IPS-11a (cell line): ENCODE results near the gene C15orf62.

Experiments used
- H3K4me3 ChIP-seq: one replicate; pipeline ENCODE4 v1.5.1; 2013; ENCODE audit warnings: low read depth, low read length, control low read depth

Gene C15orf62, protein sequence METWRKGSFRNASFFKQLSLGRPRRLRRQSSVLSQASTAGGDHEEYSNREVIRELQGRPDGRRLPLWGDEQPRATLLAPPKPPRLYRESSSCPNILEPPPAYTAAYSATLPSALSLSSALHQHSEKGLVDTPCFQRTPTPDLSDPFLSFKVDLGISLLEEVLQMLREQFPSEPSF

DNA sequence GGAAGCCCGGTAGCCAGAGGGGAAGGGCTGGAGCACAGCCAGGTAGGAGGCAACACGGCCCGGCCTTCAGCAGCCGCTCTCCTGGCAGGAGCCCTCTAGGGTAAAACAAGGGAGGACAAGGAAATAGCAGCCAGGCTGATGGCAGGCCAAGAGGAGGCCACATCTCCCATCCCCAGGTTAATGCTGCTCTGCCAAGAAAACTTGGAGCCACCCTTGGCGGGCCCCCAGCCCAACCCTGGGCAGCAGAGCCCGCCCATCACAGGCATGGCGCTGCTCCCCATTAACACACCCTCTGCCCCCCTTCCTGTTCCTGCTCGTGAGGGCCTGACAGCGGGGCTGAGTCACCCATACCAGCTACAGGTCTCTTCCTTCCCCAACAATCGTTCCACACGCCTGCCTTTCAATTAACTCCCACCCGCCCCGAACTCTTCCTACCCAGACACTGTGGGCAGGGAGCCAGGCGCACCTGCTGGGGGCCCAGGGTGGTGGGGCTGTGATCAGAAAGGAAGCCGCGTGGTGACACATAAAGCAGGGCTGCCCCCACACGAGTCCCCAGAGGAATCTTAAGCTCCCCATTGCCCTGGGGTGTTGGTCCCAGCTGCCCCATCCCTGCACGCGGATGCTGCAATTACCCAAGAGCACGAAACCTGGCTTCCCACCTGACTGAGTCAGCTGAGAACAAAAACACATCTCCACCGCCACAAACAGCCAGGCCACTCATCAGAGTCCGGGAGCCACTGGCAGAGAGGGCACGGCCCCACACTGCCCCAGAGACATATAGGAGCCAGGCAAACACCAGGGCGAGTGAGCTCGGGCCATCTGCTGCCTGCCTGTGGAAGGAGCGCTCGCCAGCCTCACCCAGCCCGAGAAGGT is at the start of gene C15orf62:
Gene C15orf62 (plus strand): TSS at position 707 of the 873 bp plus-strand sequence. CDS start 516 bp downstream, outside the sequence.
- H3K4me3 ChIP-seq, result no peak within 1 kb of the TSS

GRCh38 chr15:40721701-40722100 is 48.1 kb upstream of the C15orf62 start:
- H3K4me3 ChIP-seq, result no peak overlapping the region

DNA sequence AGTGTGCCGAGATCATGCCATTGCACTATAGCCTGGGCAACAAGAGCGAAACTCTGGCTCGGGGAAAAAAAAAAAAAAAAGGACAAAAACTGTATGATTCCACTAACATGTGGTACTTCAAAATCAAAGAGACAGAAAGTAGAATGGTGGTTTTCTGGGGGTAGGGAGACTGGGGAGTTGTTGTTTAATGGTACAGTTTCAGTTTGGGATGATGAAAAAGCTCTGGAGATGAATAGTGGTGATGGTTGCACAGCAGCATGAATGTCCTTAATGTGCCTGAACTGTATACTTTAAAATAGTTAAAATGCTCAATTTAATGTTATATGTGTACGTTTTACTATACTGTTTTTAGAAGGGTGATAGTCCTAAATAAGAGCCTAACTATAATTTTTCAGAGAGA is 47.4 kb upstream of the C15orf62 start:
- H3K4me3 ChIP-seq, result no peak overlapping the region

DNA sequence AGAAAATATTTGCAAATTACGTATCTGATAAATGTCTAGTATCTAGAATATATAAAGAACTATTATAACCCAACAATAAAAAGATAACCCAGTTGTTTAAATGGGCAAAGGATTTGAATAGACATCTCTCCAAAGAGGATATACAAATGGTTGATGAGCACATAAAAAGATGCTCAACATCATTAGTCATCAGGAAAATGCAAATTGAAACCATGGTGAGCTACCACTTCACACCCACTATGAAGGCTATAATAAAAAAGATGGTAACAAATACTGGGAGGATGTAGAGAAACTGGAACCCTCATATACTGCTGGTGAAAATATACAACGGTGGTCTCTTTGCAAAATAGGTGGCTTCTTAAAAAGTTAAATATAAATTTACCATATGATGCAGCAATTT is 46.8 kb upstream of the C15orf62 start:
- H3K4me3 ChIP-seq, result no peak overlapping the region

GRCh38 chr15:40723919-40724318 is 45.9 kb upstream of the C15orf62 start:
- no peak overlapping the region for H3K4me3 ChIP-seq

GRCh38 chr15:40731034-40731433 is 38.7 kb upstream of the C15orf62 start:
- H3K4me3 ChIP-seq, result no peak overlapping the region

GRCh38 chr15:40736575-40736974 is 33.2 kb upstream of the C15orf62 start:
- H3K4me3 ChIP-seq, result no peak overlapping the region

DNA sequence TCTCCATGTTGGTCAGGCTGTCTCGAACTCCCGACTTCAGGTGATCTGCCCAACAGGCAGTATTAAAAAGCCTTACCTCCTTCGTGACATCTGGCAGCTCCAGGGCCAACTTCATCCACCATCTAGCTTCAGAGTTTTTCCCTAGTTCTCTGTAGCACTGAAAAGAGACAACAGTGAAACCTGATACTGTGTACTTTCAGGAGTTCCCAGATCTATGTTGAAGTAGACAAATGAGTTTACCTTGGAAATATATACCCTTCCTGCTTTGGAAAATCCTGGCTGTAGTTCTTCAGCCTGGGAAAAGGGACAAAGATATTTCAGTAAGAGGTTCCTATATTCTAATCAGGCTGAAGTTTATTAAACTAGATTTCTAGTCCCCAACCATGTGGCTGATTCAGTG is 32.7 kb upstream of the C15orf62 start:
- H3K4me3 ChIP-seq, result no peak overlapping the region

DNA sequence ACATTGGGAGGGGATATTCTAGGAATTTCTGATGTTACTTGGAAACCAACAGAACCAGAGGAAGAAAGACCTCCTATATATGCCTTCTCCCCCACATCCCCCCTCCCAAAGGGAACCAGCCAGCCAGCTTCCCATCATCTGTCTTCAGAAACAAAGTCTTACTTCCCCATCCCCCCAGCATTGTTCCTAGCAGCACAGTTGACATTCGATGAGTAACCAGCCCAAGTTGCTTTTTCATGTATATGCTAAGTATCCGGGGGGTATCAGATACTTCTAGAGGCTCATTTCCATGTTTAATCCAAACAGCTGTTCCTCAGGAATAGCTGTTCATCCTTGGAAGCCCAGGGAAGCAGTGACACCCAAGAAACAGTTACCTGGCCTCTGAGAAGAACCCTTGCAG is 30.7 kb upstream of the C15orf62 start:
- no peak overlapping the region for H3K4me3 ChIP-seq

DNA sequence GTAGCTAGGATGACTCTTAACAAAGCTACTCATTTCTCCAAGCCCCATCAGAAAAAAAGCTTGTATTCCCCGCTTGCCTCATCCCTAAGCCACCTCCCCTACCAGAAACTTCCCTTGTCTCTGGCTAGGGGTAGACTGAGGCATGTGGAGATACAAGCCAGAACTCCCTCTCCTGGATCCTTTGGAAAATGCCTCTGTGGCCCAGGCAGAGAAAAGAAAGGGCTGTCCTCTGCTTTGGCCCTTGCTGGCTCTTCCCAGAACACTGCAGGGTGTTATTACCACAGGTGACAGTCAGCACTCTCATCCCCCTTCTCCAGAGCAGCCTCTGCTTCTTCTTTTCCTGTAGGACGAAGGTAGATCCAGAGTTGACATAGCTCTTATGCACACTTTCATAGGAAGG is 29.9 kb upstream of the C15orf62 start:
- H3K4me3 ChIP-seq, result no peak overlapping the region

- H3K4me3 ChIP-seq, result no peak overlapping the region
Observed at GRCh38 chr15:40743485-40743901, 26.3 kb upstream of the C15orf62 start.

GRCh38 chr15:40743921-40744814 is 25.6 kb upstream of the C15orf62 start:
- H3K4me3 ChIP-seq, result no peak overlapping the region

DNA sequence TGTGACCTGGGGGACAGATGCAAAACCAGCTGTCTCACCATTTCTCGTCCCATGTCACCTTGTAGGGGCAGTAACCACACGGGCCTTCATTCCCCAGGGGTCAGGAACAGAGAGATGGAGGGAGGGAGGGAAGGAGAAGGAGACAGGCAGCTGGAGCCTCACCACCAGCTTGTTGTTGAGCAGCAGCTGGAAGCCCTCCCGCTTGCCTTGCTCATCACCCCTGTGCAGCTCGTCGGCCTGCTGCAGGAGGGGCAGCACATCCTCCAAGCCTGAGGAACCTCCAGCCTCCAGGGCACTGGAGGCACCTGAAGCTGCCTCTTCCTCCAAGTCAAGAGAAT is 25.0 kb upstream of the C15orf62 start:
- no peak overlapping the region for H3K4me3 ChIP-seq

- H3K4me3 ChIP-seq, result no peak overlapping the region
Observed at GRCh38 chr15:40746916-40747418, 22.8 kb upstream of the C15orf62 start.

GRCh38 chr15:40747685-40748631 is 21.8 kb upstream of the C15orf62 start:
- no peak overlapping the region for H3K4me3 ChIP-seq

DNA sequence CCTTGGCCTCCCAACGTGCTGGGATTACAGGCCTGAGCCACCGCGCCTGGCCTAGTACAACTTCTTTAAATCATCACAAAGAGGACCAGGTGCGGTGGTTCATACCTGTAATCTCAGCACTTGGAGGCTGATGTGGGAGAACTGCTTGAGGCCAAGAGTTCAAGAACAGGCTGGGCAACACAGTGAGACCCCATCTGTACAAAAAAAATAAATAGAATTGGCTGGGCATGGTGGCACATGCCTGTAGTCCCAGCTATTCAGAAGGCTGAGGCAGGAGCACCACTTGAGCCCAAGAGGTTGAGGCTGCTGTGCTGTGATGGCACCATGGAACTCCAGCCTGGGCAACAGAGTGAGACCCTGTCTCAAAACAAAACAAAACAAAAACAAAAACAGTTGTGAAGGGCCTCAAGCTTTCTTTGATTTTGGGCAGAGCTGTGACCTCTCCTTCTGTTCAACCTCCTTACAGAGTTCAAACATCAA is 20.6 kb upstream of the C15orf62 start:
- H3K4me3 ChIP-seq, result no peak overlapping the region

GRCh38 chr15:40750885-40751284 is 18.9 kb upstream of the C15orf62 start:
- H3K4me3 ChIP-seq, result no peak overlapping the region

DNA sequence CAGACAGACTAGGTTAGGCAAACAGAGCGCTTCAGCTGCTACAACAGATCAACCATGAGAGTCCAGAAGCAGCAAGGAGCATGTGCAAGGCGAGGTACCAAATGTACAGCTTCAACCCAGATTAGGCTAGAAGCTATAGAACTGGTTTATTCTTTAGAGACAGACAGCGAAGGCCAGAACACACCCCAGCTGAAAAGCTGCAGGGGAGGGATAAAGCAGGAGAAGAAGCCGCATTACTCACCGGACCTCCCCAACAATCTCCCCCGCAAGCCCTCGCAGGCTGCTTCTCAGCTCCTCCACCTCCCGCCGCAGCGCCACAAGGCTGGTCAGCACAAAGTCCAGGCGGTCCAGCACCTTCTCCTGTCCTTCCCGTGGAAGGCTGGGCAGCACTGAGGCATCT is 18.0 kb upstream of the C15orf62 start:
- no peak overlapping the region for H3K4me3 ChIP-seq

DNA sequence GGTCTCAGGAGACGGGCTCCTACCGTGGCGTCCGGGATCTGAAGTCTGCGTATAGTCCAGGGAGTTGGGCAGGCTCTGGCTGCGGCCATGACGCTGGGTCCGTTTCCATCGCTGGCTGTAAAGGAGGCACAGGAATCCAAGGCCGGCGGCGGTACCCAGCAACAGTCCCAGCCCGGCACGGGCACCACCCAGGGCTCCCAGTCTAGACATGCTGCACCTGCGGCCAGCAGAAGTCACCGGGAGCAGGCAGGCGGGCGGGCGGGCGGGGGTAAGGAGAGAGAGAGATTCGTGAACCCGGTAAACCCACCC is 15.3 kb upstream of the C15orf62 start:
- H3K4me3 ChIP-seq, result peak overlapping the region; percentile 91
